ENCODE data around the gene MRPS18A. TPM values are rescaled to one million over a fixed set of nuclear protein-coding genes. Genes with fewer than 3 reads are reported as not detected.

MRPS18A gene
- total RNA-seq, 3 donors from 2014 or later = 37.7 to 63.2 (median 40.6) TPM

- no peaks in the 10 kb centered on the region for H3K27me3 ChIP-seq
- intact Hi-C loops (cut with DNase I; ENCODE audit: low total_unique reads) = no loop called here
- H3K4me1 ChIP-seq = peaks cover 5 to 13% of the 10 kb centered on the region in 2 donors
- no peak for TF ChIP-seq POLR2A (IDR thresholded peaks at IDR 0.05)
- no peaks in the 10 kb centered on the region for H3K9me3 ChIP-seq
- H3K36me3 ChIP-seq = no peaks in the 10 kb centered on the region
- H3K4me3 ChIP-seq = no peak overlapping the region
- H3K27ac ChIP-seq = peak overlapping the region; percentile 62 to 71
- DNase-seq (ENCODE audit: low spot score in 2 of 2) = no peak
Measured at GRCh38 chr6:43698584-43699349, 11.2 kb upstream of the MRPS18A start.

GRCh38 chr6:43697421-43697820 lies 9.8 kb upstream of the MRPS18A start:
- Histone ChIP-seq H3K4me3 (no peak overlapping the region), H3K27me3 (no peaks in the 10 kb centered on the region), H3K36me3 (no peaks in the 10 kb centered on the region), H3K9me3 (no peaks in the 10 kb centered on the region), H3K27ac (no peak overlapping the region), H3K4me1 (peaks cover 0 to 13% of the 10 kb centered on the region in 2 donors)
- no peak for DNase-seq (ENCODE audit: low spot score in 2 of 2)
- TF ChIP-seq POLR2A (IDR thresholded peaks at IDR 0.05) = no peak
- no peak for TF ChIP-seq POLR2AphosphoS5 (IDR thresholded peaks at IDR 0.05)
- TF ChIP-seq, protein P1, sequence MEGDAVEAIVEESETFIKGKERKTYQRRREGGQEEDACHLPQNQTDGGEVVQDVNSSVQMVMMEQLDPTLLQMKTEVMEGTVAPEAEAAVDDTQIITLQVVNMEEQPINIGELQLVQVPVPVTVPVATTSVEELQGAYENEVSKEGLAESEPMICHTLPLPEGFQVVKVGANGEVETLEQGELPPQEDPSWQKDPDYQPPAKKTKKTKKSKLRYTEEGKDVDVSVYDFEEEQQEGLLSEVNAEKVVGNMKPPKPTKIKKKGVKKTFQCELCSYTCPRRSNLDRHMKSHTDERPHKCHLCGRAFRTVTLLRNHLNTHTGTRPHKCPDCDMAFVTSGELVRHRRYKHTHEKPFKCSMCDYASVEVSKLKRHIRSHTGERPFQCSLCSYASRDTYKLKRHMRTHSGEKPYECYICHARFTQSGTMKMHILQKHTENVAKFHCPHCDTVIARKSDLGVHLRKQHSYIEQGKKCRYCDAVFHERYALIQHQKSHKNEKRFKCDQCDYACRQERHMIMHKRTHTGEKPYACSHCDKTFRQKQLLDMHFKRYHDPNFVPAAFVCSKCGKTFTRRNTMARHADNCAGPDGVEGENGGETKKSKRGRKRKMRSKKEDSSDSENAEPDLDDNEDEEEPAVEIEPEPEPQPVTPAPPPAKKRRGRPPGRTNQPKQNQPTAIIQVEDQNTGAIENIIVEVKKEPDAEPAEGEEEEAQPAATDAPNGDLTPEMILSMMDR (IDR thresholded peaks at IDR 0.05) = no peak
- intact Hi-C loops (cut with DNase I; ENCODE audit: low total_unique reads) = no loop called here

DNA sequence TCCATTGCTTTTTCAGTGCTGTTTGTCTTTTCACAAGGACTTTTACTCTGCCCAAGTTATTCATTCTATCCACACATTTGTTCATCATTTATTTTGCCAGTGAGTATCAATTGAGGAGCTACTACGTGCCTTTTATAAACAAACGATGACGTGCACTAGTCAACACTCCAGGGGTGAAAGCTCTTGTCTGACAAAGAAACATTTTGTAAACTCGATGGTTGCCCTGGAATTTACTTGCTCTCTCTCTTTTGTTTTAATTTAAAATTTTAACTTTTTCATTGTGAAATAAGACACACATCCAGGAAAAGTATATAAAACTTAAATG lies 8.3 kb upstream of the MRPS18A start:
- H3K36me3 ChIP-seq = no peaks in the 10 kb centered on the region
- peaks cover 0 to 7% of the 10 kb centered on the region in 2 donors for H3K4me1 ChIP-seq
- intact Hi-C loops (cut with DNase I; ENCODE audit: low total_unique reads) = no loop called here
- TF ChIP-seq POLR2AphosphoS5 (IDR thresholded peaks at IDR 0.05) (no peak), POLR2A (IDR thresholded peaks at IDR 0.05) (no peak)
- TF ChIP-seq, protein P1 (IDR thresholded peaks at IDR 0.05) = no peak
- no peak for DNase-seq (ENCODE audit: low spot score in 2 of 2)
- H3K9me3 ChIP-seq = no peaks in the 10 kb centered on the region
- no peak overlapping the region for H3K4me3 ChIP-seq
- H3K27me3 ChIP-seq = no peaks in the 10 kb centered on the region
- peak overlapping the region in 1 of 2 donors; percentile 15 for H3K27ac ChIP-seq

DNA sequence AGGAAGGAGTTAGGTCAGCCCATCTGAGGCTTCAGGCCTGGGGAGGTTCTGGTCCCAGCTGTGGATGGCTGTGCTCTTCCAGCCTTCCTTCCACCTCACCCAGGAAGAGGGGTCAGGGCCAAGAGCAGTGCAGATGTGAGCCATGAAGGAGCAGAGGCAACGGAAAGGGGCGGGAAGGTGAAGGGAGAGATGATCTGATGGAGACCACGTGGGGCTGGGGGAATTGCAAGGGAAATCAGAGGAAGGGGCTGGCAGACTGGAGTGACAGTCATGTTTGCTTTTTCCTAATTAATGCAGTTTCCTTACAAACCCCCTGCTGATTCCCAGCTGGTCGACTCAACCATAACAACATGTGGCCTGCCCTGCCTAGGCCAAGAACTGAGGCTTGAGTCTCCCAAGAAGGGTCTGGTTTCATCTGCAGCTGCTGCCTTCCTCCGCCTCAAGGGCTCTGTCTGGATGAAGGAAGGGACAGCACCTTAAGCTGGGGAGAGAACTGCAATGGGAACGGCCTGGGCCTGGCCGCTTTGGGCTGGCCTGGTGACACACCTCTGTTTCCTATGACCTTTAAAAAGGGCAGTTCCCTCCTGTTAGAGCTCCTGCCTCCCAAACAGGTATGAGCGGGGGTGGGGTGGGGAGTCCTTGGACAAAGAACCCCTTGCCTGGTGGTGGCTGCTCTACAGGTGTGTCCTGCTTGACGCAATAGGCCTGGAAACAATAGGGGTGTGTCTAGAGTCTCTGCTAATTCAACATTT lies 7.8 kb upstream of the MRPS18A start:
- Histone ChIP-seq H3K27ac (peak overlapping the region in 1 of 2 donors; percentile 59), H3K4me3 (no peak overlapping the region), H3K27me3 (no peaks in the 10 kb centered on the region), H3K4me1 (peaks cover 0 to 7% of the 10 kb centered on the region in 2 donors), H3K36me3 (no peaks in the 10 kb centered on the region), H3K9me3 (no peaks in the 10 kb centered on the region)
- intact Hi-C loops (cut with DNase I; ENCODE audit: low total_unique reads) = no loop called here
- TF ChIP-seq, protein P1 (IDR thresholded peaks at IDR 0.05) = no peak
- TF ChIP-seq POLR2A (IDR thresholded peaks at IDR 0.05) (no peak), POLR2AphosphoS5 (IDR thresholded peaks at IDR 0.05) (no peak)
- peak in 1 of 2 donors; percentile 64 for DNase-seq (ENCODE audit: low spot score in 2 of 2)

GRCh38 chr6:43689421-43689820 lies 1.8 kb upstream of the MRPS18A start:
- H3K4me1 ChIP-seq = peaks cover 3 to 6% of the 10 kb centered on the region in 2 donors
- intact Hi-C loops (cut with DNase I; ENCODE audit: low total_unique reads) = no loop called here
- H3K36me3 ChIP-seq = no peaks in the 10 kb centered on the region
- H3K4me3 ChIP-seq = no peak overlapping the region
- DNase-seq (ENCODE audit: low spot score in 2 of 2) = no peak
- H3K27ac ChIP-seq = no peak overlapping the region
- no peaks in the 10 kb centered on the region for H3K27me3 ChIP-seq
- H3K9me3 ChIP-seq = no peaks in the 10 kb centered on the region
- TF ChIP-seq POLR2AphosphoS5 (IDR thresholded peaks at IDR 0.05) (no peak), POLR2A (IDR thresholded peaks at IDR 0.05) (no peak)
- TF ChIP-seq, protein P1 (IDR thresholded peaks at IDR 0.05) = no peak
